Karpas-422 (cell line): Measurements from ENCODE around the gene CDON. TPM values are rescaled to one million over a fixed set of nuclear protein-coding genes. Genes with fewer than 3 reads are reported as not detected.

Source experiments
- DNase-seq: peaks from one replicate; pipeline ENCODE4 v3.0.0-alpha.2; 2015
- H2AFZ ChIP-seq: fragments of 200-600 bp; sonication (generic); 2 replicates; pipeline ENCODE4 v1.6.1; 2014; ENCODE audit warnings: antibody characterized with exemption, low read length, mixed read lengths
- H3K27ac ChIP-seq: fragments of 200-600 bp; sonication (generic); 2 replicates; pipeline ENCODE4 v1.5.1; 2014; ENCODE audit warnings: mild to moderate bottlenecking, low read length, moderate library complexity
- H3K27me3 ChIP-seq: fragments of 200-600 bp; sonication (generic); 2 replicates; pipeline ENCODE4 v1.6.1; 2014; ENCODE audit warnings: low read length, mixed read lengths
- H3K36me3 ChIP-seq: fragments of 200-600 bp; sonication (generic); 2 replicates; pipeline ENCODE4 v1.6.1; 2014; ENCODE audit warnings: low read length, mixed read lengths; ENCODE audit not compliant: insufficient read depth
- H3K4me1 ChIP-seq: fragments of 200-600 bp; sonication (generic); 2 replicates; pipeline ENCODE4 v1.6.1; 2014; ENCODE audit warnings: mild to moderate bottlenecking, low read length, mixed read lengths
- H3K4me2 ChIP-seq: fragments of 200-600 bp; sonication (generic); 2 replicates; pipeline ENCODE4 v1.6.1; 2014; ENCODE audit warnings: low read length, low read depth, mild to moderate bottlenecking; ENCODE audit not compliant: poor library complexity, severe bottlenecking
- H3K4me3 ChIP-seq: fragments of 200-600 bp; sonication (generic); 2 replicates; pipeline ENCODE4 v1.5.1; 2014; ENCODE audit warnings: mild to moderate bottlenecking, antibody characterized with exemption, low read length, mixed read lengths
- H3K79me2 ChIP-seq: fragments of 200-600 bp; sonication (generic); 2 replicates; pipeline ENCODE4 v1.6.1; 2014; ENCODE audit warnings: mild to moderate bottlenecking, low read length, mixed read lengths
- H3K9ac ChIP-seq: fragments of 200-600 bp; sonication (generic); 2 replicates; pipeline ENCODE4 v1.6.0; 2014; ENCODE audit warnings: low read length
- H3K9me2 ChIP-seq: fragments of 200-600 bp; sonication (generic), shearing (Covaris generic); replicated peaks from 2 replicates; pipeline ENCODE4 v1.6.0; 2014; ENCODE audit warnings: mild to moderate bottlenecking, low read length, moderate library complexity; ENCODE audit not compliant: insufficient read depth
- H3K9me3 ChIP-seq: fragments of 300-700, 200-600 bp; sonication (generic); 2 replicates; pipeline ENCODE4 v1.6.1; 2014; ENCODE audit warnings: low read length, mixed read lengths
- H4K20me1 ChIP-seq: fragments of 200-600 bp; sonication (generic); 2 replicates; pipeline ENCODE4 v1.6.1; 2014; ENCODE audit warnings: mild to moderate bottlenecking, antibody characterized with exemption, low read length, low read depth; ENCODE audit not compliant: insufficient read depth
- total RNA-seq: library from RNA; depleted of rRNA; stranded (reverse); fragments of >200 nt; shearing (Covaris generic); gene quantifications from 2 replicates; pipeline ENCODE4 v1.2.3, GENCODE V29; 2014; ENCODE audit warnings: low replicate concordance

Gene CDON
- total RNA-seq, 1 experiment from 2014 or later: 2.1 TPM

DNA sequence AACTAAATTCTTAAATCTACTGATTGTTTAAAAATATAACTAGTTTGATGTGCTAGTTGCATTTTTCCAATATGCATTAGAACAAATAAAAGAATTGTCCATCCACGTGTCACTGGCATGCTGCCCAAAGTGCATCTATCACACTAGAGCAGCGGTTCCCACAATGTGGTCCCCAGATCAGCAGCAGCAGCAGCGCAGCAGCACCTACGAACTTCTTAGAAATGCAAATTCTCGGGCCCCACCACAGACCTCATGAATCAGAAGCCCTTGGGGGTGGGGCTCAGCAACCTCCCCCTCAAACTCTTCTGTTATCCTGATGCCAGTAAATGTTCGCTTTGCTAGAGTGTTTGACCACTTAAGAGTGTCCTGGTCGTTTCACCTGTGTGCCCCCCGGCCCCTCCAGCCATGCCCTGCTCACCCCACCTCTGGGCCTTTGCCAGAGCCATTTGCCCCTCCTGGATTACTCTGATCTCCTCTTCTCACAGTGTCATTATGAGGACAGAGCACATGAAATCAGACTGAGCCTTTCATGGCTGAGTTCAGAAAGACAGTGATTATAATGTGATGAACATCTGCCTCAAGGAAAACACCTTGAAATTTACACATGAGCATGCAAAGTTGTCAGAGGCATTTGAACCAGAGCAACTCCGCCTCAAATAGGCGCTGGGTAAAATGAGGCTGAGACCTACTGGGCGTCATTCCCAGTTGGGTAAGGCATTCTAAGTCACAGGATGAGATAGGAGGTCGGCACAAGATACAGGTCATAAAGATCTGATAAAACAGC lies 129.4 kb downstream of the CDON start:
- H3K27ac ChIP-seq: no peak overlapping the region
- H3K4me2 ChIP-seq: no peak overlapping the region
- DNase-seq: no peak
- no peak overlapping the region for H2AFZ ChIP-seq
- H4K20me1 ChIP-seq: no peaks in the 10 kb centered on the region
- no peaks in the 10 kb centered on the region for H3K9me2 ChIP-seq
- peaks cover 8% of the 10 kb centered on the region for H3K4me1 ChIP-seq
- no peaks in the 10 kb centered on the region for H3K9me3 ChIP-seq
- H3K27me3 ChIP-seq: no peaks in the 10 kb centered on the region
- H3K4me3 ChIP-seq: no peak overlapping the region
- H3K36me3 ChIP-seq: no peaks in the 10 kb centered on the region
- no peaks in the 10 kb centered on the region for H3K79me2 ChIP-seq
- no peak overlapping the region for H3K9ac ChIP-seq

DNA sequence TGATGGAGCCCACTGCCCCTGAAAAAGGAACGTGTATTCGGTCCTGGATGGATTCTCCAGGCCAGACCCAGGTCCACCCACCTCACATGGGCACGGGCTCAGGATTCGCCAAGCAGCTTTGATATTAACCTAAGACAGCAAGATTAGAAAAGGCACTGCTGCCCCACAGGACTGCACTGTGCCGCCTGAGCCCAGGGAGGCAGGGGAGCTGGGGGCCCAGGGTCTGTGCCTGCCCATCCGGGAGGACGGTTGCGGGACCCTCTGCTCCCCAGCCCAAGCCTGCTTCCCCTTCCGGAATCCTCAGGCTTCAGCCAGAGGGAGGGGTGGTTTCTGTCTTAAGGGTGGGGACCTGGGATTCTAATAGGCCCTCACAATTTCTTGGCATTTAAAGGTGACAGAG lies 130.4 kb downstream of the CDON start:
- Histone ChIP-seq H3K9me3 (no peaks in the 10 kb centered on the region), H4K20me1 (no peaks in the 10 kb centered on the region), H2AFZ (no peak overlapping the region), H3K79me2 (no peaks in the 10 kb centered on the region), H3K9ac (no peak overlapping the region), H3K4me1 (peaks cover 8% of the 10 kb centered on the region), H3K4me3 (no peak overlapping the region), H3K9me2 (no peaks in the 10 kb centered on the region), H3K27ac (no peak overlapping the region), H3K4me2 (no peak overlapping the region), H3K27me3 (no peaks in the 10 kb centered on the region), H3K36me3 (no peaks in the 10 kb centered on the region)
- no peak for DNase-seq

DNA sequence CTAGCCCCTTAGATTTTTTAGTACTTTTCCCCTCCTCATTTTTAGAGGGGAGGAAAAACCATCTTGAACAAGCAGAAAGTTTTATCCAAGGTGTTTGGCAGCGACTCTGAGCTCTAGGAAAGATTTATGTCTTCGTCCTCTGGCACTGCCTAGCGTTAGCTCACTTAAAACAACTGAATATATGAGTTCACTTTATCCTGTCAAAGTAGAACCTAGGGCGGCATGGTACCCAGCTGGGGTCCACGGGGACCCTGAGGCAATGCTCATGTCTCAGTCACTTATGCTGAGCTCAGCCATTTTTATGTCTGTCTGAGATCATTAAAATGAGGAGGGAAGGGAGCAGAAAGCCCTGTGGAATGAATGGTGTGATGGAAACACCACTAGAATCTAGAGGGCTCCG lies 131.0 kb downstream of the CDON start:
- H4K20me1 ChIP-seq: no peaks in the 10 kb centered on the region
- H3K27me3 ChIP-seq: no peaks in the 10 kb centered on the region
- no peak for DNase-seq
- no peak overlapping the region for H2AFZ ChIP-seq
- no peak overlapping the region for H3K9ac ChIP-seq
- H3K27ac ChIP-seq: no peak overlapping the region
- H3K4me2 ChIP-seq: no peak overlapping the region
- H3K4me3 ChIP-seq: no peak overlapping the region
- no peaks in the 10 kb centered on the region for H3K36me3 ChIP-seq
- no peaks in the 10 kb centered on the region for H3K9me2 ChIP-seq
- no peaks in the 10 kb centered on the region for H3K79me2 ChIP-seq
- no peaks in the 10 kb centered on the region for H3K9me3 ChIP-seq
- H3K4me1 ChIP-seq: peaks cover 8% of the 10 kb centered on the region

DNA sequence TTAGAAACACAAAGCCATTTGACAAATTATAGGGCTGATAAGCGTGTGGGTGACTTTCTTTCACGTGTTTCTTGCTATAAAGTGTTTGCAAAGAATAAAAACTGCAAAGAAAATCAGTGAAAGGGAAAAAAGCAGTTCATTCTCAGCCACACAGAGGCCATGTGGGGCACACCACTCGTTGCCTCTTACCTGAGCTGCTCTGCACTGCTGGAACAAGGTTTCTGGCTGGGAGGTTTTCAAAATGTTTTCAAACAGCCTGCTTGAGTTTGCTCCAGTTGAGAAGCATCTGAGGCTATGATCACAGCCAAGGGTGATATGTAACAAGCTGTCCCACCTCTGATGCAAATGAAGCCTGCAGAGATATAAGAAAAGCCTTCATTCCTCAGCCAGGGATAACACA lies 131.6 kb downstream of the CDON start:
- no peak overlapping the region for H3K9ac ChIP-seq
- H4K20me1 ChIP-seq: no peaks in the 10 kb centered on the region
- DNase-seq: no peak
- no peaks in the 10 kb centered on the region for H3K36me3 ChIP-seq
- no peaks in the 10 kb centered on the region for H3K9me3 ChIP-seq
- no peaks in the 10 kb centered on the region for H3K9me2 ChIP-seq
- H3K4me3 ChIP-seq: no peak overlapping the region
- H3K27ac ChIP-seq: no peak overlapping the region
- H3K79me2 ChIP-seq: no peaks in the 10 kb centered on the region
- no peak overlapping the region for H3K4me2 ChIP-seq
- no peak overlapping the region for H2AFZ ChIP-seq
- peaks cover 8% of the 10 kb centered on the region for H3K4me1 ChIP-seq
- H3K27me3 ChIP-seq: no peaks in the 10 kb centered on the region

DNA sequence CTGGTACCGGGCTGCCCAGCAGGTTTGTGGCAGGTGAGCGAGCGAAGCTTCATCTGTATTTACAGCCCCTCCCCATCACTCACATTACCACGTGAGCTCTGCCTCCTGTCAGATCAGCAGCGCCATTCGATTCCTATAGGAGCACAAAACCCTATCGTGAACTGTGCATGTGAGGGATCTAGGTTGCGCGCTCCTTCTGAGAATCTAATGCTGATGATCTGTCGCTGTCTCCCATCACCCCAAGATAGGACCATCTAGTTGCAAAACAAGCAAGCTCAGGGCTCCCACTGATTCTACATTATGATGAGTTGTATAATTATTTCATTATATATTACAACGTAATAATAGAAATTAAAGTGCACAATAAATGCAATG lies 132.6 kb downstream of the CDON start:
- H3K27ac ChIP-seq: no peak overlapping the region
- no peaks in the 10 kb centered on the region for H3K9me2 ChIP-seq
- H3K4me3 ChIP-seq: no peak overlapping the region
- no peaks in the 10 kb centered on the region for H3K9me3 ChIP-seq
- H3K27me3 ChIP-seq: no peaks in the 10 kb centered on the region
- no peaks in the 10 kb centered on the region for H3K79me2 ChIP-seq
- DNase-seq: no peak
- H3K9ac ChIP-seq: no peak overlapping the region
- H2AFZ ChIP-seq: no peak overlapping the region
- no peaks in the 10 kb centered on the region for H3K36me3 ChIP-seq
- no peaks in the 10 kb centered on the region for H4K20me1 ChIP-seq
- H3K4me2 ChIP-seq: no peak overlapping the region
- peaks cover 8% of the 10 kb centered on the region for H3K4me1 ChIP-seq

DNA sequence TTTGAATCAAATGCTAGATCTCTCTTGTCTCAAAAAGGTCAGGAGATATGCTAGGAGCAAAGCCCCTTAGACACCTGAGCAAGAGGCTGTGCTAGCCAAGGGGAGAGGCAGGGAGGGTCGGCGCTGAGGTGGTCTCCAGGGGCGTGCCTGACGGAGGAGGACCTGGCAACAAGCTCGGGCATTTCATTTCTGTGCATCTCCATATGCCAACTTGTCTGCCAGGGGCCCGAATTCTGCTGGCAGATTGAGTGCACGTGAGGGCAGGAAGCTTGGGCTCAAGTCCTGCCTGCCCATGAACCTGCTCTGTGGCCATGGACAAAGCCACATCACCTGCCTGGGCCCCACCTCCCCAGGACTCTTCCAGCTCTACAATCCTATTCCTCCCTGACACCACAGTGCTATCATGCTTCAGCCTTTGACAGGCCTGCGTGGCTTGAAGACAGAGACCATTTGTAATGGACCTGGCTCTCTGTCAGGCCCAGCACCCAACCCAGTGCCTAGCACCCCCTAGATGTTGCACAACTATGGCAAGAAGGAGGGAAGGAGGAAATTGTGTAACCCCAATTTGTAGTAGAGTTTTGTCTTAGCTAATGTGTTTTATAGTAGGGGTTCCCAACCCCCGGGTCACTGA lies 133.1 kb downstream of the CDON start:
- Histone ChIP-seq H3K27ac (no peak overlapping the region), H3K9ac (no peak overlapping the region), H3K4me3 (no peak overlapping the region), H3K79me2 (no peaks in the 10 kb centered on the region), H3K4me2 (no peak overlapping the region), H2AFZ (no peak overlapping the region), H3K27me3 (no peaks in the 10 kb centered on the region), H3K9me3 (no peaks in the 10 kb centered on the region), H4K20me1 (no peaks in the 10 kb centered on the region), H3K36me3 (no peaks in the 10 kb centered on the region), H3K4me1 (peaks cover 8% of the 10 kb centered on the region), H3K9me2 (no peaks in the 10 kb centered on the region)
- DNase-seq: no peak

DNA sequence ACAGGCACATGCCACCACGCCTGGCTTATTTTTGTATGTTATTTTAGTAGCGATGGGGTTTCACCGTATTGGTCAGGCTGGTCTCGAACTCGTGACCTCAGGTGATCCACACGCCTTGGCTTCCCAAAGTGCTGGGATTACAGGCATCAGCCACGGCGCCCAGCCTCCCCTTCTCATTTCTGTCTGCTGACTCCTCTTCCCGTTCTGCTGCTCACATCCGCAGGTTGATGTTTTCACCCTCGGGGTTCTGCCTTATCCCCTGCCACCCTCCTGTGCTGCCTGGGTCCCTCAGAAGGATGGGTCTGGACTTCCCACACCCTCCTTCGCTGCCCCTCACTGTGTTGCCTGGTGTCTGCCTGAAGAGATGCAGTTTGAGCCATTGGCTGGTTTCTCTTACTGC lies 136.0 kb downstream of the CDON start:
- Histone ChIP-seq H3K9ac (no peak overlapping the region), H3K27ac (no peak overlapping the region), H3K4me1 (no peaks in the 10 kb centered on the region), H3K27me3 (no peaks in the 10 kb centered on the region), H3K4me3 (no peak overlapping the region), H4K20me1 (no peaks in the 10 kb centered on the region), H2AFZ (no peak overlapping the region), H3K4me2 (no peak overlapping the region), H3K9me2 (no peaks in the 10 kb centered on the region), H3K36me3 (no peaks in the 10 kb centered on the region), H3K9me3 (no peaks in the 10 kb centered on the region), H3K79me2 (no peaks in the 10 kb centered on the region)
- DNase-seq: no peak

DNA sequence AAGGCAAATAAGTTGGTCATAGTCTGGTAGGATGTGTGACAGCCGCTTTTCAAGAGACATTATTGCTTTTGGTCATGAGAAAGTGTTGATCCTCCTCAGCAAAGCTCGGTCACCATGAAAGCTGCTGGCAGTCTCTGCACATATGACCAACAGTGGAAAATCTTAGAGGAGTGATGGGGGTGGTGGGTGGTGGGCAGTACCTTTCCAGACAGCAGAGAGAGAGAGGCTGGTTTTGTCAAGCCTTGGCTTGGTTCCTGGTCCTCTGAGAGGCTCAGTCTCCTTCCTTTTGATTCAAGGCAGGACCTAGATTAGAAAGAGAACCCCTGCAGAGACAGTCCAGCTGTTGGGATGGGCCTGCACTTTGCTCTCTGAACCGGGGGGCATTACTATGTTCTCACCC lies 136.9 kb downstream of the CDON start:
- no peak overlapping the region for H2AFZ ChIP-seq
- H4K20me1 ChIP-seq: no peaks in the 10 kb centered on the region
- no peaks in the 10 kb centered on the region for H3K4me1 ChIP-seq
- no peak overlapping the region for H3K9ac ChIP-seq
- no peak overlapping the region for H3K4me2 ChIP-seq
- H3K36me3 ChIP-seq: no peaks in the 10 kb centered on the region
- H3K27ac ChIP-seq: no peak overlapping the region
- H3K4me3 ChIP-seq: no peak overlapping the region
- DNase-seq: no peak
- H3K27me3 ChIP-seq: no peaks in the 10 kb centered on the region
- H3K79me2 ChIP-seq: no peaks in the 10 kb centered on the region
- H3K9me2 ChIP-seq: no peaks in the 10 kb centered on the region
- H3K9me3 ChIP-seq: no peaks in the 10 kb centered on the region
